GM12878 (cell line): ENCODE measurements around the gene RASAL3. TPM values are rescaled to one million over a fixed set of nuclear protein-coding genes. Genes with fewer than 3 reads are reported as not detected.

Experiments
- ATAC-seq: fragments of 200-7000 bp; cut with Tn5 transposase; 3 replicates; pipeline ENCODE4 v1.9.1; 2020; ENCODE audit warnings: mild to moderate bottlenecking, moderate library complexity
- Bru-seq: library from RNA; stranded (reverse); fragments of 400-500 nt; gene quantifications from one replicate; lab custom pipeline; 2021; lab: Mats Ljungman, UMichigan
- BruChase-seq, 2 experiments: library from RNA; stranded (reverse); fragments of 400-500 nt; gene quantifications; one replicate each; lab custom pipeline; 2021; lab: Mats Ljungman, UMichigan
- BruUV-seq: library from RNA; stranded (reverse); fragments of 400-500 nt; replicated peaks from 2 replicates; lab custom pipeline; 2021; lab: Mats Ljungman, UMichigan
- CTCF ChIA-PET: fragments of 300-600 bp; sonication (Branson Sonifier 250); formaldehyde crosslinking; extraction: SDS; loops from one replicate; lab custom pipeline; 2021; ENCODE audit warnings: inconsistent platforms; lab: Yijun Ruan, JAX
- POLR2A ChIA-PET: fragments of 350-600 bp; formaldehyde crosslinking; extraction: SDS; loops from one replicate; lab custom pipeline; 2021; ENCODE audit warnings: inconsistent platforms; lab: Charles Lee
- RAD21 ChIA-PET: fragments of 300-600 bp; sonication (Branson Sonifier 250); formaldehyde crosslinking; loops from one replicate; lab custom pipeline; 2023; ENCODE audit warnings: antibody characterized with exemption; ENCODE audit not compliant: unreplicated experiment; lab: Charles Lee
- SMC1A ChIA-PET: fragments of 300-600 bp; sonication (Branson Sonifier 250); formaldehyde crosslinking; loops from one replicate; lab custom pipeline; 2023; ENCODE audit not compliant: unreplicated experiment, uncharacterized antibody; lab: Charles Lee
- DNase-seq: peaks from one replicate; pipeline ENCODE4 v3.0.0-alpha.2; 2011; ENCODE audit warnings: low read depth, low spot score
- FAIRE-seq: peaks from 3 replicates; lab custom pipeline; 2011; peaks lifted over from hg19 to GRCh38; lab: Jason Lieb, UNC
- H2AFZ ChIP-seq: 2 replicates; pipeline ENCODE4 v1.6.0; 2011; ENCODE audit warnings: low read depth, low read length, control low read depth; ENCODE audit not compliant: control insufficient read depth
- H3K27ac ChIP-seq: 2 replicates; pipeline ENCODE4 v1.5.1; 2011; ENCODE audit warnings: control low read depth; ENCODE audit not compliant: control insufficient read depth, insufficient read depth
- H3K27me3 ChIP-seq, 2 experiments: replicated peaks in 1 of 2; 2 replicates each; pipeline versions ENCODE4 v1.6.0 to v1.6.1; 2011; ENCODE audit warnings: low read length in 1 of 2; ENCODE audit not compliant: control insufficient read depth in 2 of 2, insufficient read depth in 2 of 2
- H3K36me3 ChIP-seq, 2 experiments: 2 replicates each; pipeline ENCODE4 v1.5.1; 2011; ENCODE audit warnings: low read length in 1 of 2; ENCODE audit not compliant: control insufficient read depth in 2 of 2, insufficient read depth in 2 of 2
- H3K4me1 ChIP-seq: 2 replicates; pipeline ENCODE4 v1.6.1; 2011; ENCODE audit warnings: mild to moderate bottlenecking, low read length, moderate library complexity, mixed read lengths; ENCODE audit not compliant: control insufficient read depth, insufficient read depth
- H3K4me2 ChIP-seq: 2 replicates; pipeline ENCODE4 v1.6.0; 2011; ENCODE audit warnings: control low read depth; ENCODE audit not compliant: control insufficient read depth, insufficient read depth
- H3K4me3 ChIP-seq: fragments of 200-600 bp; sonication (generic); 2 replicates; pipeline ENCODE4 v1.5.1; 2016
- H3K79me2 ChIP-seq: 2 replicates; pipeline ENCODE4 v1.6.0; 2011; ENCODE audit warnings: low read length; ENCODE audit not compliant: control insufficient read depth, insufficient read depth
- H3K9ac ChIP-seq: 2 replicates; pipeline ENCODE4 v1.8.0; 2011; ENCODE audit warnings: low read length, control low read depth, mixed read lengths; ENCODE audit not compliant: control insufficient read depth, insufficient read depth
- H3K9me3 ChIP-seq: replicated peaks from 3 replicates; pipeline ENCODE4 v1.5.1; 2011; ENCODE audit warnings: mild to moderate bottlenecking, low read length; ENCODE audit not compliant: control insufficient read depth, insufficient read depth
- H4K20me1 ChIP-seq: 2 replicates; pipeline ENCODE4 v1.6.0; 2011; ENCODE audit not compliant: control insufficient read depth, insufficient read depth
- ATF7 ChIP-seq: fragments of 450-650 bp; IDR thresholded peaks from 2 replicates; pipeline ENCODE4 v1.6.1; 2016; ENCODE audit warnings: low read depth, mild to moderate bottlenecking
- BACH1 ChIP-seq: fragments of 450-650 bp; IDR thresholded peaks from 2 replicates; pipeline ENCODE4 v1.6.1; 2017; ENCODE audit warnings: mild to moderate bottlenecking, borderline replicate concordance
- GABPA ChIP-seq: IDR thresholded peaks from 2 replicates; pipeline ENCODE4 v1.6.1; 2014; ENCODE audit warnings: antibody characterized with exemption, low read depth, mild to moderate bottlenecking, inconsistent platforms
- MTA2 ChIP-seq: fragments of 450-650 bp; IDR thresholded peaks from 2 replicates; pipeline ENCODE4 v1.6.1; 2016; ENCODE audit warnings: low read depth, mild to moderate bottlenecking, moderate library complexity
- RAD51 ChIP-seq: fragments of 450-650 bp; IDR thresholded peaks from 2 replicates; pipeline ENCODE4 v1.6.1; 2016; ENCODE audit warnings: moderate library complexity, mild to moderate bottlenecking, inconsistent platforms
- RBBP5 ChIP-seq: fragments of 200-600 bp; sonication (generic); conservative IDR thresholded peaks from 2 replicates; pipeline ENCODE4 v1.6.1; 2016
- RUNX3 ChIP-seq: IDR thresholded peaks from 2 replicates; pipeline ENCODE4 v1.6.1; 2012; ENCODE audit warnings: low read length, inconsistent platforms
- SIX5 ChIP-seq: IDR thresholded peaks from 2 replicates; pipeline ENCODE4 v1.6.1; 2011; ENCODE audit warnings: mild to moderate bottlenecking, low read depth, low read length, moderate library complexity; ENCODE audit not compliant: severe bottlenecking
- TAF1 ChIP-seq: IDR thresholded peaks from 2 replicates; pipeline ENCODE4 v1.6.1; 2011; ENCODE audit warnings: mild to moderate bottlenecking, low read depth, low read length, borderline replicate concordance
- TCF7 ChIP-seq: IDR thresholded peaks from 2 replicates; pipeline ENCODE4 v1.6.1; 2014; ENCODE audit warnings: antibody characterized with exemption, borderline replicate concordance
- WRNIP1 ChIP-seq: IDR thresholded peaks from 2 replicates; pipeline ENCODE4 v1.6.1; 2011; ENCODE audit warnings: low read depth, low read length, improper control_type of control experiment, borderline replicate concordance
- YY1 ChIP-seq: IDR thresholded peaks from 2 replicates; pipeline ENCODE4 v1.6.1; 2011; ENCODE audit warnings: low read depth, mild to moderate bottlenecking, low read length
- ZNF274 ChIP-seq: IDR thresholded peaks from one replicate; pipeline ENCODE4 v1.8.0; 2011; ENCODE audit not compliant: insufficient read length, insufficient read depth
- ZNF622 ChIP-seq: fragments of 450-650 bp; IDR thresholded peaks from 2 replicates; pipeline ENCODE4 v1.6.1; 2017; ENCODE audit warnings: mild to moderate bottlenecking, inconsistent platforms
- ZSCAN29 ChIP-seq: fragments of 450-650 bp; IDR thresholded peaks from 2 replicates; pipeline ENCODE4 v1.6.1; 2017; ENCODE audit warnings: mild to moderate bottlenecking, moderate library complexity
- WGBS: methylation state at CpG from one replicate; pipeline ENCODE4 v1.1.6; 2016; ENCODE audit warnings: low lambda C conversion rate; ENCODE audit not compliant: insufficient replicate concordance, insufficient coverage; ENCODE audit errors: missing lambda C conversion rate; 5-methylcytosine and 5-hydroxymethylcytosine counted together
- in situ Hi-C: fragments of 300-500 bp; cut with MboI; formaldehyde crosslinking; loops from 9 replicates; pipeline ENCODE4 v1.14.3; 2018; ENCODE audit warnings: mixed read lengths
- intact Hi-C: fragments of 100-400 bp; cut with micrococcal nuclease; formaldehyde crosslinking; loops from one replicate; pipeline ENCODE4 v1.14.2; 2022; ENCODE audit not compliant: unreplicated experiment
- long read RNA-seq, 2 experiments: library from polyadenylated mRNA; unstranded; transcript quantifications; one replicate each; pipeline ENCODE4 v2.0.0, GENCODE V29; 2019 to 2020
- polyA minus RNA-seq, 3 experiments: library from RNA; depleted of rRNA, polyadenylated mRNA; stranded (reverse); fragments of >200 nt; gene quantifications; 2 replicates each; pipeline ENCODE4 v1.2.3, GENCODE V29; 2011
- polyA plus RNA-seq, 11 experiments: library from polyadenylated mRNA; depleted of rRNA in 4 of 11; unstranded in 6 of 11; stranded (reverse) in 5 of 11; fragments of >200 nt; fragmentation: Nextera tagmentation in 4 of 11; fragmentation: Illumina TruSeq in 1 of 11; extraction: Ambion mirVana in 4 of 11; extraction: Trizol in 1 of 11; gene quantifications; 1 replicate in 1 of 11; 2 replicates in 10 of 11; pipeline versions ENCODE4 v1.2.1 to v1.2.3, GENCODE V29; 2011 to 2016; ENCODE audit warnings: inconsistent platforms in 2 of 11, missing spikeins in 2 of 11, low read depth in 1 of 11
- total RNA-seq, 4 experiments: library from RNA; depleted of rRNA in 3 of 4; stranded (reverse); fragments of >200 nt in 3 of 4; fragmentation: Illumina TruSeq in 1 of 4; extraction: Trizol in 1 of 4; gene quantifications; 2 replicates each; pipeline versions ENCODE4 v1.2.1 to v1.2.3, GENCODE V29; 2013 to 2021
- TF ChIP-seq, protein P1 (sequence below): IDR thresholded peaks from 2 replicates; pipeline ENCODE4 v1.6.1; 2012; ENCODE audit warnings: low read depth, low read length, improper control_type of control experiment
- TF ChIP-seq, protein P2 (sequence below): fragments of 450-650 bp; IDR thresholded peaks from 2 replicates; pipeline ENCODE4 v1.6.1; 2016; ENCODE audit warnings: mild to moderate bottlenecking
- TF ChIP-seq, protein P3 (sequence below): IDR thresholded peaks from 2 replicates; pipeline ENCODE4 v1.6.1; 2011; ENCODE audit warnings: low read depth, mild to moderate bottlenecking, low read length, moderate library complexity, borderline replicate concordance; ENCODE audit errors: extremely low read depth

Gene RASAL3
- 25.7 and 51.6 TPM in 2 replicates for total RNA-seq (2013; cell fraction: nucleolus; rRNA removed)
- 35.0 and 48.9 TPM in 2 replicates for total RNA-seq (2014; rRNA removed)
- 17.7 and 19.8 TPM in 2 replicates for total RNA-seq (2014; rRNA removed; fragmentation: Illumina TruSeq; extraction: Trizol)
- total RNA-seq (2021), result 78.5 and 81.3 TPM in 2 replicates
- polyA plus RNA-seq (2011; ENCODE audit: low read depth), result 14.5 TPM
- 14.8 and 25.3 TPM in 2 replicates for polyA plus RNA-seq (2011; rRNA removed)
- polyA plus RNA-seq (2011; cell fraction: cytosol; rRNA removed), result 24.2 and 34.9 TPM in 2 replicates
- 162 and 199 TPM in 2 replicates for polyA plus RNA-seq (2011; cell fraction: nucleus; rRNA removed)
- polyA plus RNA-seq (2012), result 46.0 and 47.3 TPM in 2 replicates
- 6.6 and 21.1 TPM in 2 replicates for polyA plus RNA-seq (2014; fragmentation: Illumina TruSeq; extraction: Trizol)
- polyA plus RNA-seq (2014; fragmentation: Nextera tagmentation; extraction: Ambion mirVana), result 1 to 10 TPM; 1.7 to 9.4 TPM
- polyA plus RNA-seq (2014; rRNA removed), result 46.9 and 58.2 TPM in 2 replicates
- polyA plus RNA-seq (2016; fragmentation: Nextera tagmentation; extraction: Ambion mirVana), result 10 to 100 TPM in 1 of 2 experiments, 1 to 10 TPM in 1; 6.7 to 42.3 TPM
- 30.4 and 38.9 TPM in 2 replicates for polyA minus RNA-seq (2011; rRNA and poly(A)+ RNA removed)
- polyA minus RNA-seq (2011; cell fraction: cytosol; rRNA and poly(A)+ RNA removed), result 16.8 and 18.5 TPM in 2 replicates
- 21.5 and 29.1 TPM in 2 replicates for polyA minus RNA-seq (2011; cell fraction: nucleus; rRNA and poly(A)+ RNA removed)
- percentile 79 among the genes with signal in this experiment for Bru-seq, nascent RNA
- percentile 90 among the genes with signal in this experiment for BruChase-seq, experiment 1, labeled RNA remaining after a 6-hour chase
- BruChase-seq, experiment 2, labeled RNA remaining after a 2-hour chase, result percentile 85 among the genes with signal in this experiment
- long read RNA-seq, experiment 1, transcript RASAL3-201 (18 exons, 3,293 nt), result major isoform, 13 of 30 reads
- long read RNA-seq, experiment 1, partial matches to known transcripts, result 12 of 30 reads
- long read RNA-seq, experiment 1, other reads (novel, unspliced or antisense), result 5 of 30 reads
- long read RNA-seq, experiment 2, partial matches to known transcripts, result 2 of 2 reads
- long read RNA-seq, experiment 2, other reads (novel, unspliced or antisense), result 0 of 2 reads

DNA sequence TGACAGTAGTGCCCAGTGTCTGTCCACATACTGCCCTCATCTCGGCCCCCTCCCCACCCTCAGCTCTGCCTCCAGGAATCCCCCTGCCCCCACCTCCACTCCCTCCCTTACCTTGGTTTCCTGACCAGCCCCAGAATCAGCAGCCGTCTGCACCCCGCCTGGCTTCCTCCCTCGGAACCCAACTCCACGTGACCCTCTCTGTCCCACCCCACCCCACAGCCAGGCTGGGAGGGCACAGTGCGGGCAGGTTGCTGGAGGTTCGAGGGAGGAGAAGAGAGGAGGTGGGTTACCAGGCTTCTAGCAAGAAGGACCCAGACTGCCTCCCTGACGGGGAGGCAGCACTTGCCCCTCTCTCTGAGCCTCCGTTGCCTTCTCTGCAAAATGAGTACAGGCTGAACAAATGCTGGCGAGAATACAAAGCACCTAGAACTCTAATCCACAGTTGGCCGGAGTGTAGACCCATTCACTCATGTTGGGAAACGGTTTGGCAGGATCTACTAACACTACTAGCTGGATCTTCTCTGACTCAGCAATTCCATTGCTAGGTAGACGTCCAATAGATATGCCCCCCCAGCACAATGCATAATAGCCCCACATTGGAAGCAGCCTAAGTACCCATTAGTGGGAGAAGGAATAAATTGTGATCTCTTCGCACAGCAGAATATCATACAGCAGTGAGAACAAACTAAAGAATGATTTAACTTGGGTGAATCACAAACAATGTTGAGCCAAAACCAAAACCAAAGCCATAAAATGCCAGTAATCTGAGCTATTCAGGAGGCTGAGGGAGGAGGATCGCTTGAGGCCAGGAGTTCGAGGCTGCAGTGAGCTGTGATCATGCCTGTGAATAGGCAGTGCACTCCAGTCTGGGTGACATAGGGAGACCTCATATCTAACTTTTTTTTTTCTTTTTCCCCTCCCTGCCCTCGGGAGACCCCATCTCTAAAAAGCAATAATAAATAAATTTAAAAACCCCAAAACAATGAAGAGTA lies at the start of gene RASAL3:
Gene RASAL3, minus strand, starts transcription at position 151 of the 992 bp plus-strand sequence. CDS start 186 bp downstream, outside the sequence.
- SMC1A ChIA-PET, result interaction anchor here (1.3 to 6.0 kb wide), 2 partner anchors 15 to 46 kb away, joined by 4 to 26 read pairs; partner anchors contain the start of genes AKAP8L and PGLYRP2
- in situ Hi-C loops (no loop called here), intact Hi-C loops (loop anchor here (5.0 to 10.0 kb wide), 3 partner anchors 50 to 93 kb away; partner anchors contain the start of genes AKAP8 and AKAP8L)
- BruUV-seq, result TSS peak; percentile 94
- peaks cover 20% of the 10 kb centered on the region for H3K79me2 ChIP-seq
- ATAC-seq (peak; percentile 82), DNase-seq (peak; percentile 51), FAIRE-seq (no peak)
- H3K9ac ChIP-seq, result peak within 1 kb of the TSS; percentile 69
- peaks cover 7 to 12% of the 10 kb centered on the region in 2 experiments for H3K36me3 ChIP-seq
- no peaks in the 10 kb centered on the region for H3K27me3 ChIP-seq
- H3K4me3 ChIP-seq, result peak within 1 kb of the TSS; percentile 93
- H4K20me1 ChIP-seq, result no peaks in the 10 kb centered on the region; the same call in 1 of the 2 replicates
- POLR2A ChIA-PET, result interaction anchor here (0.6 to 1.8 kb wide), 5 partner anchors 15 to 90 kb away, joined by 3 to 10 read pairs (median 3); partner anchors contain the start of genes AKAP8L and WIZ
- WGBS, result 20% methylated on average over 17 of the region's 17 CpGs
- H2AFZ ChIP-seq, result peak within 1 kb of the TSS; percentile 79
- CTCF ChIA-PET, result interaction anchor here (0.6 to 1.5 kb wide), 3 partner anchors 52 to 1047 kb away, joined by 3 to 6 read pairs (median 4); no protein-coding TSS in a partner anchor
- RAD21 ChIA-PET, result interaction anchor here (0.6 to 2.3 kb wide), 3 partner anchors 32 to 288 kb away, joined by 3 to 10 read pairs (median 5); partner anchors contain the start of gene AKAP8L
- peak within 1 kb of the TSS; percentile 92 for H3K4me2 ChIP-seq
- H3K4me1 ChIP-seq, result peaks cover 22% of the 10 kb centered on the region
- H3K27ac ChIP-seq, result peak within 1 kb of the TSS; percentile 80
- H3K9me3 ChIP-seq, result no peaks in the 10 kb centered on the region
- TF ChIP-seq TAF1, result no peak
- TF ChIP-seq, protein P1, sequence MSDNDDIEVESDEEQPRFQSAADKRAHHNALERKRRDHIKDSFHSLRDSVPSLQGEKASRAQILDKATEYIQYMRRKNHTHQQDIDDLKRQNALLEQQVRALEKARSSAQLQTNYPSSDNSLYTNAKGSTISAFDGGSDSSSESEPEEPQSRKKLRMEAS, result peak; percentile 84
- no peak for TF ChIP-seq MTA2
- no peak for TF ChIP-seq ATF7
- no peak for TF ChIP-seq TCF7
- TF ChIP-seq ZSCAN29, result no peak
- TF ChIP-seq, protein P2, sequence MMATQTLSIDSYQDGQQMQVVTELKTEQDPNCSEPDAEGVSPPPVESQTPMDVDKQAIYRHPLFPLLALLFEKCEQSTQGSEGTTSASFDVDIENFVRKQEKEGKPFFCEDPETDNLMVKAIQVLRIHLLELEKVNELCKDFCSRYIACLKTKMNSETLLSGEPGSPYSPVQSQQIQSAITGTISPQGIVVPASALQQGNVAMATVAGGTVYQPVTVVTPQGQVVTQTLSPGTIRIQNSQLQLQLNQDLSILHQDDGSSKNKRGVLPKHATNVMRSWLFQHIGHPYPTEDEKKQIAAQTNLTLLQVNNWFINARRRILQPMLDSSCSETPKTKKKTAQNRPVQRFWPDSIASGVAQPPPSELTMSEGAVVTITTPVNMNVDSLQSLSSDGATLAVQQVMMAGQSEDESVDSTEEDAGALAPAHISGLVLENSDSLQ, result no peak
- TF ChIP-seq RBBP5, result no peak
- no peak for TF ChIP-seq WRNIP1
- no peak for TF ChIP-seq ZNF622
- TF ChIP-seq YY1, result no peak
- no peak for TF ChIP-seq SIX5
- TF ChIP-seq ZNF274, result no peak
- TF ChIP-seq BACH1, result no peak
- TF ChIP-seq, protein P3, sequence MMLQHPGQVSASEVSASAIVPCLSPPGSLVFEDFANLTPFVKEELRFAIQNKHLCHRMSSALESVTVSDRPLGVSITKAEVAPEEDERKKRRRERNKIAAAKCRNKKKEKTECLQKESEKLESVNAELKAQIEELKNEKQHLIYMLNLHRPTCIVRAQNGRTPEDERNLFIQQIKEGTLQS, result peak; percentile 23; the same call in 1 of the 2 replicates
- 0 out of 2 replicates have a peak, but pooled peaks have one; percentile 6 for TF ChIP-seq RUNX3
- peak; percentile 85 for TF ChIP-seq RAD51
- TF ChIP-seq GABPA, result no peak
